Nephron progenitor cell (in vitro differentiated cells): Measurements from ENCODE around the gene ZNF732.
"Not testable (repeated sequence)": the region's sequence is repeated elsewhere in the genome, so short reads cannot be mapped to it uniquely, and the experiment has no call there.

Source experiments
- DNase-seq: peaks from one replicate; pipeline ENCODE4 v3.0.0; 2021
- H3K27ac Mint-ChIP-seq: 2 replicates; pipeline ENCODE4 v1.8.0; 2021; ENCODE audit warnings: mild to moderate bottlenecking, moderate library complexity, mixed read lengths
- H3K27me3 Mint-ChIP-seq: 2 replicates; pipeline ENCODE4 v1.8.0; 2021; ENCODE audit warnings: mild to moderate bottlenecking, low read depth, mixed read lengths; ENCODE audit not compliant: poor library complexity
- H3K36me3 Mint-ChIP-seq: 2 replicates; pipeline ENCODE4 v1.8.0; 2021; ENCODE audit warnings: low read depth, mixed read lengths
- H3K4me1 Mint-ChIP-seq: 2 replicates; pipeline ENCODE4 v1.8.0; 2021; ENCODE audit warnings: mixed read lengths
- H3K4me3 Mint-ChIP-seq: 2 replicates; pipeline ENCODE4 v1.8.0; 2021; ENCODE audit warnings: mild to moderate bottlenecking, moderate library complexity, mixed read lengths
- H3K9me3 Mint-ChIP-seq: 2 replicates; pipeline ENCODE4 v1.8.0; 2021; ENCODE audit warnings: mild to moderate bottlenecking, moderate library complexity, mixed read lengths
- TF ChIP-seq, protein P1 (sequence below): fragments of 200-600 bp; sonication (generic); IDR thresholded peaks from 2 replicates; pipeline ENCODE4 v1.5.0; 2021; ENCODE audit warnings: antibody characterized with exemption

The ZNF732 gene

DNA sequence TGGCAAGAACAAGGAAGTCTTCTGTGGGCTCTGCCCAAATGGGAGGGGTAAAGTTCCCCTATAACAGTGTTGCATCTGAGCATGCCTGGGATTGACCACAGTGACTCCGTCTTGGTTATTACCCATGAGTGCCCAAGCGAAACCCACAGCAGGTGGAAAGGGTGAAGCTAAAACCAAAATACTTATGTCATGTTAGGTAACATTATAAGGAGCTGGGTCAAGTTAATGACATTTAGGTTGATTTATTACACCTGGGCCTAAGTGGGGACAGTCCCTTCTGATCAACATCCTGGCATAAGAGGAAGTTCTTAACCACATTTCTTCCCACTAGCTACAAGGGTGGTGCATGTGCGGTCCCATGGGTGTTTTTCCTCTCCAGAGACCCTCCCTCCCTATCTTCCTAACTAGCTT lies 1.3 kb upstream of the ZNF732 start:
- DNase-seq: no peak
- Mint-ChIP-seq H3K4me1 (no peaks in the 10 kb centered on the region), H3K4me3 (no peak overlapping the region), H3K36me3 (peaks cover 24% of the 10 kb centered on the region), H3K27ac (no peak overlapping the region), H3K9me3 (peaks cover 91% of the 10 kb centered on the region), H3K27me3 (peaks cover 20% of the 10 kb centered on the region)
- TF ChIP-seq, protein P1, sequence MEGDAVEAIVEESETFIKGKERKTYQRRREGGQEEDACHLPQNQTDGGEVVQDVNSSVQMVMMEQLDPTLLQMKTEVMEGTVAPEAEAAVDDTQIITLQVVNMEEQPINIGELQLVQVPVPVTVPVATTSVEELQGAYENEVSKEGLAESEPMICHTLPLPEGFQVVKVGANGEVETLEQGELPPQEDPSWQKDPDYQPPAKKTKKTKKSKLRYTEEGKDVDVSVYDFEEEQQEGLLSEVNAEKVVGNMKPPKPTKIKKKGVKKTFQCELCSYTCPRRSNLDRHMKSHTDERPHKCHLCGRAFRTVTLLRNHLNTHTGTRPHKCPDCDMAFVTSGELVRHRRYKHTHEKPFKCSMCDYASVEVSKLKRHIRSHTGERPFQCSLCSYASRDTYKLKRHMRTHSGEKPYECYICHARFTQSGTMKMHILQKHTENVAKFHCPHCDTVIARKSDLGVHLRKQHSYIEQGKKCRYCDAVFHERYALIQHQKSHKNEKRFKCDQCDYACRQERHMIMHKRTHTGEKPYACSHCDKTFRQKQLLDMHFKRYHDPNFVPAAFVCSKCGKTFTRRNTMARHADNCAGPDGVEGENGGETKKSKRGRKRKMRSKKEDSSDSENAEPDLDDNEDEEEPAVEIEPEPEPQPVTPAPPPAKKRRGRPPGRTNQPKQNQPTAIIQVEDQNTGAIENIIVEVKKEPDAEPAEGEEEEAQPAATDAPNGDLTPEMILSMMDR: no peak

DNA sequence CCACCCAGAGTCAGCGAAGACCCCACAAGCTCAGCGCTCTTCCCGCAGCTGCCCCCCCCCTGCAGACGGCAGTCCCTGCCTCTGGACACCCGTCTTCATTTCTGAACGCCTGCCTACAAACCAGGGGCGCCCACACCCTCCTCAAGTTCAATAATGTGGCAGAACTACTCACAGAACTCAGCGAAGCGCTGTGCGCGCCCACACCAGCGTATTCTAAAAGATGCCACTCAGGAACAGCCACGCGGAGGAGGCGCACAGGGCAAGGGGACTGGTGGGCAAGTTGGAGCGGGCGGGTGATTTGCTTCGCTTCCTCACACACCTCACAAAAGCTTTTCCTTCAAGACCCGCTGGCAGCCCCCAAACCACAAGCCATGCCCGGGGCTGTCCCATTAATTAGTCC lies 758 bp downstream of the ZNF732 start:
- DNase-seq, H3K4me1 Mint-ChIP-seq, H3K27ac Mint-ChIP-seq: not testable (repeated sequence)
- Mint-ChIP-seq H3K27me3 (peaks cover 20% of the 10 kb centered on the region), H3K9me3 (peaks cover 90% of the 10 kb centered on the region), H3K4me3 (peak overlapping the region; percentile 80), H3K36me3 (peaks cover 35% of the 10 kb centered on the region)

DNA sequence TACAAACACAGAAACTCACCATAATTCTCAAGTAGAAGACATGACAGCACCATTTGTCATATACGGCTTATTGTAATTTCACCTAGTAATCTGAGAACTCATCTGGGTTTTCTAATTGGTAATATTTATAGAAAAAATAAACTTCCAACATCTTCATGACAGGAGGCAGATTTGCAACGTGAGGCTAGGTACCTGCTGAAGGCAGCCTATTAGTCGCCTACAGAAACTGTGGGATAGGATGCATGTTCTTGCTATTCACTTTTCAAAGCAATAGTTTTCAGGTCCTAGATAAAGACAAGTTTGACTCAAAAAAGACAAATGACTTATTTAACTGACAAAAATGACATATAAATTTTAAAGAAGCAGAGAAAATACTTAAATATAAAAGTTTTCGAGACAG lies 2.9 kb downstream of the ZNF732 start:
- no peak for DNase-seq
- TF ChIP-seq, protein P1: no peak
- Mint-ChIP-seq H3K36me3 (peaks cover 53% of the 10 kb centered on the region), H3K4me3 (no peak overlapping the region), H3K9me3 (peaks cover 89% of the 10 kb centered on the region), H3K27me3 (peaks cover 15% of the 10 kb centered on the region), H3K4me1 (no peaks in the 10 kb centered on the region), H3K27ac (no peak overlapping the region)

DNA sequence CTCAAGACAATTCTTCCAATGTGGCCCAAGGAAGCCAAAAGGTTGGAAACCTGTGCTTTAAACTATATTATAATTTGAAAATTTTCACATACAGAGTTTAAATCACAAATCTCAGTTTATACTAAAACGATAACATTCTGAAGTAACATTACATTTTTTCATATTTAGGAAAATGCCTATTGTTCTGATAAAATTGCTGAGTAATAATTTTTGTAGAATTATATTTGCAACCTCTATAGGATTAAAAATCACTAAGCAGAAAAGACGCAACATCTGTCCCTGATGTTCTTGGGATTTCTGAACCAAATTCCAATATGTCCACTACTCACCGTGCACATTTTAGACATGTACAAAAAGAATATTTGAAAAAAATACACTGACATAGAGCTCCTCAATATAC lies 10.5 kb downstream of the ZNF732 start:
- no peaks in the 10 kb centered on the region for H3K4me1 Mint-ChIP-seq
- DNase-seq: no peak
- peaks cover 78% of the 10 kb centered on the region for H3K9me3 Mint-ChIP-seq
- TF ChIP-seq, protein P1: no peak
- H3K27me3 Mint-ChIP-seq: no peaks in the 10 kb centered on the region
- no peak overlapping the region for H3K4me3 Mint-ChIP-seq
- peaks cover 82% of the 10 kb centered on the region for H3K36me3 Mint-ChIP-seq
- H3K27ac Mint-ChIP-seq: no peak overlapping the region

DNA sequence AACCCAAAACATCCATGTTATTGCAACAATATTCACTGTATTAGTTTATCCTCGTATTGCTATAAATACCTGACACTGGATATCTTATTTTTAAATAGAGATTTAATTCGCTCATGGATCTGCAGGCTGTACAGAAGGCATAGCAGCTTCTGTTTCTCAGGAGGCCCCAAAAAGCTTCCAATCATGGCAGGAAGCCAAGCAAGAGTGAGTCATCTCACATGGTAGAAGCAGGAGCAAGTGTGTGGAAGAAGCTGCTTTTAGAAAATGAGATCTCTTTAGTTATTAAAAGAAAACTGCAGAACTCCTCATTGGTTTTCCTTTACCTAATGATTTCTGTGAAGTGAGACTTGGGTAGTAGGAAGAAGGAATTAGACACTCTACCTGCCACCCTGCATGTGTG lies 16.4 kb downstream of the ZNF732 start:
- H3K9me3 Mint-ChIP-seq: peaks cover 86% of the 10 kb centered on the region
- no peak overlapping the region for H3K27ac Mint-ChIP-seq
- no peak overlapping the region for H3K4me3 Mint-ChIP-seq
- H3K4me1 Mint-ChIP-seq: no peaks in the 10 kb centered on the region
- TF ChIP-seq, protein P1: no peak
- H3K27me3 Mint-ChIP-seq: no peaks in the 10 kb centered on the region
- H3K36me3 Mint-ChIP-seq: peaks cover 74% of the 10 kb centered on the region
- no peak for DNase-seq

DNA sequence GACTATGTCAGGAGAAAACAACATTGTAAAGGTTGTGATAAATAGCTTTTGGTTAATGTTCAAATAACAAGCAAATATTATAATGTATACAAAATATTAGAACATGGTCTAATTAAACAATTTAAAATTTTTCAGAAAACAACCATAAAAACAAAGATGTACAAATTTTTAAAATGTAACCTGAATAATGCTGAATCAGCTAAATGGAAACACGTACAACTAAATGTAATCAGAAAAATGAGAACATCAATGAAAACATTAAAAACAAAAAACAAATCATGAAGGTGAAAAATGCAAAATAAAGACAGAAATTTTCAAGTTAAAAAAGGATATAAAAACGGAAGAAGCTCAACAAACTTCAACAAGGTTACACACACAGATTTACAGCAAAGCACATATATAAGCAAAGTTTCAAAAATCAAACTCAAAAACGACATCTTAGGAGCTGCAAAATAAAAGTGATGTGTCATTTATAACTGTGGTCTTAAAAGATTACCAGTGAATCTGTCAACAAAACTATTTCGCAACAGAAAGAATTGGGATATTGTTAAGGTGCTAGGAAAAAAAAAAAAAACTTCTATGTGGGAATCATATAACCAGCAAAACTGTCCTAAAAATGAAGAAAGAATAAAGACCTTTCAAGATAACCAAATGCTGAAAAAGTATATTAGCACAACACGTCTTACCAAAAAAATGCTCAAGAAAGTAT lies 31.8 kb downstream of the ZNF732 start:
- Mint-ChIP-seq H3K4me1 (no peaks in the 10 kb centered on the region), H3K9me3 (peaks cover 98% of the 10 kb centered on the region), H3K36me3 (peaks cover 89% of the 10 kb centered on the region), H3K27ac (no peak overlapping the region), H3K27me3 (no peaks in the 10 kb centered on the region), H3K4me3 (no peak overlapping the region)
- DNase-seq: no peak
- TF ChIP-seq, protein P1: no peak
